Measurements from ENCODE around the gene PGAM2.

The PGAM2 gene

DNA sequence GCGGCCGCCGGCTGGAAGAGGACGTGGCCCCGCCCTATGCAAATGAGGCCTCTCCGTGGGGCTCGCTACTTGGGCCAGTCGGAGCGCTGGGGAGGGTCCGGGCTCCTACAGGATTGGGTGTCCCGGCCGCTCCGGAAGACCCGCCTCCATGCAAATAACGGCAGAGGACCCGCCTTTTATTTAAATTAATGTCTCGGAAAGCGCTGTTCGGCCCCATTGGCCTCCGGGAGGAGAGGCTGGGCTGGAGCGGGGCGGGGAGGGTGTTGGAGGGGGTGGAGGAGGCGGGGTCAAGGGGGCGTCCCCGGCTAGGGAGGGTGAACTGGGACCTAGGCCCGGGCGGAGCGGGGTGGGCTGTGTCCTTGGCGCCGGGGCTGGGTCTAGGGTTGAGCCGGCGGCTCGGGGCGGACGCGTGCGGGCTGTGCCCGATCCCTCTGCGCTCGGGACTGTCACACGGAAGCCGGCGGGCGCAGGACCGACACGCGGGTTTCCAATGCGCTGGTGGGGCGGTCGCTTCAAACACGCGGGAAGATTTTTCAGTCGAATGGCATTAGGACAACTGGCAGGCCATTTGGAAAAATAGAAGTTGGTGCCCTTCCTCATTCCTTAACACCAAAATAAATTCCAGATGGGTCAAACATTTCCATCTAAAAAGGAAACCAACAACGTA lies 17.3 kb upstream of the PGAM2 start:
- DNase-seq = peak; percentile 99

DNA sequence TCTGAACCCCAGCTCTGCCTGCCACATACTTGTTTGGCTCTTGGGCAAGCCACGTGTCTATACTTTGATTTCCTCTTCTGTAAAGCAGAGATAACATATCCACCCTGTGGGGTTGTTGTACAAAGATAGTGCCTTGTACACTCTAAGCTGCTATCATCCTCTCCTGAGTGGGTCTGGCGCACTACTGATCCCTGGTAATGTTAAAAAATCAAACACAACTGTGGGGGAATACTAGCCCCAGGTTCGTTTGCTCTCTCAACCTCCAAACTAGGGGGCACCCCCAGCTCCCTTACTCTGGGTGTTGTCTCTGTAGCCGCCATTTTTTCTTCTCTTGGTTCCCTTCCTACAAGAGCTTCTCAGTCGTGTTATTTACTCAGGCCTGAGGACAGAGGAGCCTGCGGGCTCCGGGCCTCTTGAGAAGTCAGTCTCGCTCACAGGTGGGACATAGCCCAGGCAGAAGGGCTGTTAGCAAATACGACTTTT lies 15.9 kb upstream of the PGAM2 start:
- DNase-seq = no peak

DNA sequence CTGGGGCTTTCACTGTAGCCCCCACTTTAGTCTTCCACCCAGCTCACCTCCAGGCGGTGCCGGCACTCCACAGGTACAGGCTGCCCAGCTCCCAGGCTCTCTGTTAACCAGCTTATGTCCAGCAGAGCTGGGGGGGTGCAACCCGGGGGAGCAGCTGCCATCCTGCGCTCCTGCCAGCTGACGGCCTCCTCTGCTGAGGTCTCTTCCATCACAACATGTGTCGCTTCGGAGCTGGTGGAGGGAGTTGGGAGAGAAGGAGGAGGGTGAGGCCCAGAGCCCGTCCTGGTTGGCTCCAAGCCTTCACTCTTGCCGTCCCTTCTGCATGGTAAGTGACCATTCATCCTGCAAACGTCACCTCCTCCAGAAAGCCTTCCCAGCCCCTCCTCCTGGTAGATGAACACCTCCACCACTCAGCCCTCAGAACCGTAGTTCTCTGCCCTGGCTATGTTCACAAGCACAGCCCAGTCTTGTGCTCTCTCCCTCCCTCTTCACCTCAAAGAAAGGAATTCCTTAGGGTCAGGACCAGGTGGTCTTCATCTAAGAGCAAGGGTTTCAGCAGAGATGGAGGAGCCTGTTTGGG lies 15.4 kb upstream of the PGAM2 start:
- DNase-seq = no peak

DNA sequence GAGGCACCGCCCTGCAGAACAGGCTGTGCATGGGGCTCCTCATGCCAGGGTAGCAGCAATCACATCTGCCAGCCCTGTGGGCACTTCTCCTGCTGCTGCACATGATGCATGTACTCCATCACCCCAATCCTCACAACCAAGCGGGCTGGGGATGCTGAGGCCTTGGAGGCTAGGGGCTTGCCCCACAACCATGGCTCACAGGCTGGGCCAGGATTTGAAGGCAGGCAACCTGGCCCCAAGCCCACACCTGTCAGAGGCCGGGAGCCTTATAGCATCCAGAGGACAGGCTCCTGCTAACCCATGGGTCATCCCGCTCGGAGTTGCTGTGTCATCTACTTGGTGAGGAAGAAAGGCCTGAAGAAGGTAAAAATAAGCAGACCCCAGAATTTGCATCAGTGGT lies 14.8 kb upstream of the PGAM2 start:
- no peak for DNase-seq

DNA sequence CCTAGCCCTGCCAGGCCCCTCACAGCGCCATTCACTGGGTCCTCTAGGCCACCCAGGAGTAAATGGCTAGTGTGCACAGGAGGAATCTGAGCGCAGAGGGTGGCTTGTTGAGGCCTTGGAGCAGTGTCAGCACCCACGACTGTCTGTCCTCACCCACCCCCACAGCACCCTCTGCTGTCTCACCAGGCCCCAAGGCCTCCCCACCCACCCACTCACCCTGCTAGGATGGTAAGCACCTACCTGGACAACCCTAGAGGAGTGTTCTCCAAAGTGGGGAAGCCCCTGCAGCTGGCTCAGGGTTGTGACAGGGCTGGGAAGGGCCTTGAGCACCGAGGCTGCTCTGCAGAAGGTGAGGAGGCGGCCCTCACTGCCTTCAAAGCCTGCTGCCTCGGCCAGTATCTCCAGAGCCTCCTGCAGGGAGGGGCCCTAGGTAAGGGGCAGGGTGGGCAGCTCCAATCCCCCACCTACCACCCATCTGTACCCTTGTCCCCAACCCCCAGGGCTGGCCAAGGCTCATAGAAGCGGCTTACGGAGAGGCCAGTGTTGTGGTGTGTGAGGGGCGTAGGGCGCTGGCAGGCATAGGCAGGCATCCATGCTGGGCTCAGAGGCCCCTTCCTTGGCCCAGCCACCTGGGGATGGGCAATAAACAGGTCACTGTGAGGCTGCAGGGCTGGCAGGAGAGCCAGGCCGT lies 14.1 kb upstream of the PGAM2 start:
- DNase-seq = no peak

DNA sequence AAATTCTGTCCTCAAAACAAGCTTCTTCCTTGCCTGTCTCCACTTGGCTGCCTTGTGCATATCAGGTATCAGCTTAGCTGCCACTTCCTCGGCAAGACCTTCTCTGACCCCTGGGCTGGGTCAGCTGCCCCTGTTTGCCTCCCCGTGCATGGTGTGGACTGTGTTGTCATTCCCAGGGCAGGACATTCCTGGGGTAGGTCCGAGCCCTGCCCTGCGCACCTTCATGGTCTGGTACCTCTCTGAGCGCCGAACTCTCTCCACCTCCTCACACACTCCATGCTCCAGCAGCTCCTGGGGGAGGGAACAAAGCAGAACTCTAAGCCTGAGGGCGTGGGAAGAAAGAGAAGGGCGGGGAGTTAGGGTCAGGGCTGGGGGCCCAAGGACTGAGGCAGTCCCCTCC lies 13.2 kb upstream of the PGAM2 start:
- DNase-seq = no peak

DNA sequence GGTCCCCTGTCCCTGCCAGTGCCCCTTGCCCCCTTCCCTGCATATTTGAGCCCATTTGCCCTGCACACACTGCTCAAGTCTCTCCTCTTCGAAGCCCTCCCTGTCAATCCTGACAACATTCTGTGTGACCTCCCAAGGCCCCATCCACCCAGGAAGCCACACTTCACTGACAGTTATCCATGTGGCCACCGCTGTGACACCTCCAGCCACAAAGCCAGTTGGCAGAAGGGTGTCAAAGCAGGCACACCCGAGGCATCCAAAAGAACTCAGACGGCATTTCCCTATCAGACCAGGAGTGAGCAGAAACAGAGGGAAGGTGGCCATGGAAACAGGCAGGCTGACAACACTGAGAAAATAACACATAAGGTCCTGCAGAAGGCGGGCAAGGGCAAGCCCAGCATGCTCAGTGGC lies 12.3 kb upstream of the PGAM2 start:
- no peak for DNase-seq

DNA sequence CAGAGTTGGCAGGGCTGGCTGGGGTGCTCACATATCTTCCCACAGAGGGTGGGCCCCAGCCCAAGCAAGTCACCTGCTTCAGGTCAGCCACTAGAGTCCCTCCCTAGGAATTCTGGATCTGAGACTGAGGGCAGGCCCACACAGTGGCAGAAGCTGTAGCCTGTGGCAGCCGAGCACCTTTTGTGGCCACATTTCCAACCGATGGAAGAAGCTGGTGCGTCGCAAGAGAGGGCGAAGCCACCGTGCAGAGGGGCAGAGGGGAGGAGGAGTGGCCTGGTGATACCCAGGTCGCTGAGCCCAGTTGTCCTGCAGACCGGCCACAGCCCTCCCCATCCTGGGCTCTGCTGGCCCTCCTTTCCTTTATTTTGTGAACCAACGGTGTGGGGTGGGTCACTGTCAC lies 11.7 kb upstream of the PGAM2 start:
- no peak for DNase-seq

DNA sequence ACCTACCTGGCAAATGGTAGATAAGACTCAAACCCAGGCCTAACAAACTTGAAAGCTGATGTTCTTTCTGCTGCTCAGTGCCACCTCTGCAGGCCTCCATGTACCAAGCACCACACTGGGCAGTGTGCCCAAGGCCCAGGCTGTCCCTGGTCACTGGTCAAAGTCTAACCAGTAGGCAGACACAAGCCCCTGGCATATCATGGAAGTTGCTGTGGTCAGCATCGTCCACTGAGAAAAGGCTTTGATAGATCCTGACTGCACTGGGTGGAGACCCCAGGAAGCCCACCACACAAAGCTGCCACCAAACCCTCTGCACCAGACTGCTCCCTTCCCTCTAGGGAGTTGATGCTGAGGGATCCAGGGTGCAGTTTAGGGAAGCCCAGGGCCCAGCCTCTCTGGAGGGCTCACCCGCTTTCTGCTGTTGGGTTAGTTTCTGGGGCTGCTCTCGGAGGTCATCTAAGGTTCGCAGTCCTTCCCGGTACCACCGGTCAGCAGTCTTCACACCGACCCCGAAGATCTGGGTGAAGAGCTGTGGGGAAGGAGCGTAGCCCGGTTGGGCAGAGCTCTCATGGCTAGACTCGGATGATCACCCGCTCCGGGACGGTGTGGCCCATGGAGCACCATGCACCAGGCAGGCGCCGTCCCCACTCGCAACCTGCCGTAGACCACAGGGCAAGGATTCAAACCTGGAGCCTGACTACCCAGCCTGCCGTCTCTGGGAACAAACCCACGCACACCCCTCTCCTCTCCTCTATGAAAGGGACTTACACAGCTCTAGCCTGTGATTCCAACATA lies 10.9 kb upstream of the PGAM2 start:
- no peak for DNase-seq

DNA sequence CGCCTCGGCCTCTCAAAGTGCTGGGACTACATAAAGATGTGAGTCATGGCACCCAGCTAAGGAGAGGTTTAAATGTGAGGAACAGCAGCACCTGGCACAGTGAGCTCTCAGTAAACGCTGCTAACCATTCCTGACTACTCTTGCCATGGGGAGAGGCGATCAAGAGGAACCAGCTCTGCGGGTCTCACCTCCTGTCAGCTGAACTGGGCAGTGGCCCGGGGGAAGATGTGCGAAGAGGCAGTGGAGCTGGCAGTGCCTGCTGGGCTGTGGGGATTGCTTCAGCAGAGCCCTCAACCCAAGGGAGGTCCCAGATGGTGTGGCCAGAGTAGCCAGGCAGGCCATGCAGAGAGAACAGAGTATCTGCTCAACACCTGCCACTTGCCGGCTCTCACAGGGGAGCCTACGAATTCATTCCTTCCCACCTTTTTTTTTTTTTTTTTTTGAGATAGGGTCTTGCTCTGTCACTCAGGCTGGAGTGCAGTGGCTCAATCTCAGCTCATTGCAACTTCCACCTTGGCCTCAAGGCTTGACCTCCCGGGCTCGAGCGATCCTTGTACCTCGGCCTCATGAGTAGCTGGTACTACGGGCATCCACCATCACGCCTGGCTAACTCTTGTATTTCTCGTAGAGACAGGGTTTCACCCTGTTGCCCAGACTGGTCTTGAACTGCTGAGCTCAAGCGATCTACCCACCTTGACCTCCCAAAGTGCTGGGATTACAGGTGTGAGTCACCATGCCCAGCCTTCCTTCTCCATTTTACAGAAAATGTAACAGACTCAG lies 10.1 kb upstream of the PGAM2 start:
- no peak for DNase-seq

DNA sequence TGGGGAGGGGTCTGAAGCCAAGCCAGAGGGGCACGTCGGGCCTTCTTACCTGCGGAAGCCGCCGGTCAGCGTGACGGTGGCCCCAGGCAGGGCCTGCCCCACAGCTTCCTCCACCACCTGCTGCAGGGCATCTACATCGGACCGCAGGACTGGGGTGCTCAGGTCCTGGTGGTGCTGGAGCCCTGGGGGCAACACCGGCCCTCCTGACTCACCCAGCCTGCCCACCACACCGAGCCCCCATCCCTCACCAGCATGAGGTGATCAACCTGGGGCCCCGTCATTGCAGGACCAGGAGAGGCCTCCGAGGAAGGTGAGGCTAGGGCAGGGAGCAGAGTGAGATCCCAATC lies 9.0 kb upstream of the PGAM2 start:
- DNase-seq = no peak

DNA sequence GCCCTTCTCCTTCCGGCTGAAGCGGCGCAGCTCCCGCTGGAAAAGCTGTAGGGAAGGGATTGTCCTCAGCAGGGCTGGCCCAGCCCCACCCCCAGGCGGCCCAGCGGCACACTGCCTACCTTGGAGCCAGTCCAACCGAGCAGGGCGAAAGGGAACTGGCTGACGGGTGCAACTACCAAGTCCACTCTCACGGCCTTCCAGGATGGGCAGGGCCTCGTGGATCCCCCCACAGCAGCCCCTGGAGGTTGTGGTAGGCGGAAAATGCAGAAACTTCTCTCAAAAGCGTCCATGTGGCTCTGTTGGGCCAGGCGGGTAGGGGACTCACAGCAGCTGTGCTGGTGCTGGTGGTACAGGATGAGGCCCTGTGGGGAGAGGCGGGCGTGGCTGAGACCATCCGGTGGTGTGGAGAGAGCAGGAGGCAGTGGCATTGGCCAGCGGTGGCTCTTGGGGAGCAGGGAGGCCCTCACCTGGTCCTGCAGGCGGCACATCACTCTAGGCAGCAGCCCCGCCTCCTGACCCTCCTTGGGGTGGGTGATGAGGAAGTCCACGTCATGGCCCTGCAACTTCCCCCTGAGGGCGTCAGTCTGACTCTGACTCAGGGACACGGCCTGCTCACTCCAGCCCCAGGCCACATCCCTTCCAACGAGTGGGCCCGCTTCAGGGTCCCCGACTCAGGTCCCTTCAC lies 8.4 kb upstream of the PGAM2 start:
- DNase-seq = peak; percentile 81

DNA sequence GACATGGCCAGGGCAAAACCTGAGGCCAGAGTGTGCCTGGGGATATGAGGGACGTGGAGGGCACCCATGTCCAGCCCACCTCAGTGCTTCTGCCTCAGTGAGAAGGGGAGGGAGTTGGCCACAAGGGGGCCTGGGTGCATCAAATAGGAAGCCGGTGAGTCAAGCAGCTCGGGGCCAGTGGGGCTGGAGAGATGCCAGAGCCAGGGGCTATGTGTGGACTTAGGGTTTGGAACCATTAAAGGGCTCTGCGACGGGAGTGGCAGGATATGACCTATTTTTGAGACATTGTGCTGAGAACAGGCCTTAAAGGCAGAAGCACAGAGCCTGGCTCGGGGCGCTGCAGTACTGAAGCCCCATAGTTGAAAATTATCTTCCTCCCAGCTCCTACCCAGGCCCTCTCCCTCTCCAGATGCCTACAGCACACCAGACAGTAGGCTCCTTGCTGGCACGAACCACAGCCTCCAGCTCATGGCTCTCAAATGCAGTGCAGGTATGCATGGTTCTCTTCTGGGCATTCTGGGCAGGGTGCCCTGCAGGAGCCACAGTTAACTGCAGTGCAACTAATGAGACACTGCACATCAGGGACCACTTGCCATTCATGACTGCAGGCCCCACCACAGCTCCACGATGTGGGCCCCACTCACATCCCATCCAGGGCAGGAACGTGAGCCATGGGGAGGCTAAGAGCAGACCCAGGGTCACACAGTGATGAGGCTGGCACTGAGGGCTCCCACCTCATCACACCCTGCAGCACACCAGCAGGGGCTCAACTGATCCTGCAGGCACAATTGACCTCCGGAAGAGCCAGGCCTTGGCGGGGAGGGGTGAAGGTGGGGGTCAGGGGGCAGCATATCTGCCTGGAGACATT lies 7.2 kb upstream of the PGAM2 start:
- peak; percentile 34 for DNase-seq

DNA sequence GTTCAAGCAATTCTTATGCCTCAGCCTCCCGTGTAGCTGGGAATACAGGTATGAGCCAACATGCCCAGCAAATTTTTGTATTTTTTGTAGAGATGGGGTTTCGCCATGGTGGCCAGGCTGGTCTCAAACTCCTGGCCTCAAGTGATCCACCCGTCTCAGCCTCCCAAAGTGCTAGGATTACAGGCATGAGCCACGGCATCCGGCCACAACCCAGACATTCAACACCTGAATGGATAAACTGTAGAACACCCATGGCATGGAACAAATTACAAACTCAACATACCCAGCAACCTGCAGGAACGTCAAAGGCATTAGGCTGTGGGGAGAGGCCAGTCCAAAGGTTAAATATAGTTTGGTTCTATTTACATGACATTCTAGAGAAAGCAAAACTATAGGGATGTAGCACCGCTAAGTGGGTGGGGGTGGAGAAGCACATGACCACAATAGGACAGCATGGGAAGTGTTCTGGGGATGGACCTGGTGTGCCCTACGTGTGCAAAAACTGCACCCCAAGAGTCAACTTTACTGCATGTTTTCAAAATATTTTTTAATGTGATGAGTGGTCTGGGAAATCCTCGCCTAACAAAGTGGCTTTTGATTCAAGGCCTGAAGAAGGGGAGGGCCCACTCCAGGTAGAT lies 6.5 kb upstream of the PGAM2 start:
- no peak for DNase-seq

DNA sequence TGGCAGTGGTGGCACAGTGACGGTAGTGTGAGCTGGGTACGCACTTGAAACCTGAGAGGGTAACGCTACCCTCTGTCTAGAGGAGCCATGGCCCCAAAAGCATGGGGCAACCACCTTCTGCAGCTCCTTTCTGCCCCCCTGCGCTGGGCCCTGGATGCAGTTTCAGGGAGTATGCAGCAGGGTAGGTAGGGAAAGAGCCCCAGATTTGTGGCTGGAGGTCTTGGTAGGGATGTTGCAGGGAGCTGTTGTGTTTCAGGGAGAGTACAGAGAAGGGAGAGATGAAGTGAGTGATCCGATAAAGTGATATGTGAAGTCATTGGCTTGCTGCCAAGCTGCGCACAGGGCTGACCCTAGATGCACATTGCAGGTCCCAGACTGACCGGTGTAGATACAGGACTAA lies 2.7 kb upstream of the PGAM2 start:
- no peak for DNase-seq

DNA sequence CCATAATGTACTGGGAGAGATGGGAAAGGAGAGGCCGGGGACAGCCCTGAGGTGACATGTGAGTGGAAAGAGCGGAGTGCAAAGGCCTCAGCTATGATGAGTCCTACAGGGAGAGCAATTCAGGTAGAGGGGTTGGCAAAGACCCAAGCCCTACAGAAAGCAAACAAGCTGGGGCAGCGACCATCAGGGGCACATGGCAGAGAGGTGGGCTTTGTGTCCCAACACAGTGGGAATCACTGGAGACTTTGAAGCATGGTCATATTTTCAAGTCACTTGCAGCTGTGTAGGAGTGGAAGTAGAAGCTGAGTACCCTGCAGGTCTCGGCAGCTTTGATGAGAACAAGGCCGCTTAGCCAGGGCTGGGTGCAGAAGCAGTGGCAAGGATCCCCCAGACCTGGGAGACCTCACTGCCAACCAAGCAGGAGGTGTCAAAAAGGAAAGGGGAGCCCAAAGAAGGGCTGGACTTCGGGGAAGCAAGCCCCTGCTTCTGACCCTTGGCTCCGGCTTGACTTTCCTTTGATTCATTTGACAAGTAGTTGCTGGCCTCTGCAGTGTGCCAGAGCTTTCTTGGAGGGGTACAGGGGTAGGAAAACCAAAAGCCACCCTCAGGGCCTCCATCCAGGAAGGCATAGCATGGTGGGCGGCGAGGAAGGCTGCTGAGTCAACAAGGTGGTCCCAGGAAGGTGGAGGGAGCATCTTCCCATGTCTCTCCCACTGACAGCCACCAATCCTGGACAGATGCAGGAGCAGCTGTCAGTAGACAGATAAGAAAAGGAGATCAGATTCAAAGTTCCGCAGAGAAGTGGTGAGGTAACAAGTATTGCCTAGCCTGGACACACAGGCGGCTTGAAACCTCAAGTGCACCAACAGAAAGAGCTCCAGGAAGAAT lies 1.9 kb upstream of the PGAM2 start:
- DNase-seq = no peak

DNA sequence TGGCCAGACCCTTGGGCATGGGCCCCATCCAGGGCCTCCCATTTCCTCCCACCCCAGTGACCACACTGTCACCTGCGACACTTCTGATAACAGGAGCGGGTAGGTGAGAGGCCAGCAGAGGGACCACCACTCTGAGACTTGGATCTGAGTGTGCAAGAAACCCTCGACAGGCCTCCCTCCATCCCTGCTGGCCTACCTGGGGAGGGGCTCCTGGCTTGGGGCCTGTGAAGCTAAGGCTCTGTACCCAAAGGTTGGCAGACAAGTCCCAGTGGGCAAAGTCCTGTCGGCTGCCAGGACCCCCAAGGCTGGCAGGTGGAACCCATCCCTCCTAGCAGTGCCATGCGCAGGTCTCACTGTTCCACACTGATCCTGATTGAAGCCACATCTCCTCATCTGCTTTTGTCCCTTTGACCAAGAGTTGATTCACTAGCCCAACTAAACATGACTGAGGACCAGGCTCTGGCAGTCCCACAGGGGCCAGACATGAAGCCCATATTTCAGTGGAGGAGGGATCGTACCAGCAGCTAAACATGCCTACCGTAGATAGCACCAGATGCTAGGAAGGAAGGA lies 1.2 kb upstream of the PGAM2 start:
- DNase-seq = no peak

DNA sequence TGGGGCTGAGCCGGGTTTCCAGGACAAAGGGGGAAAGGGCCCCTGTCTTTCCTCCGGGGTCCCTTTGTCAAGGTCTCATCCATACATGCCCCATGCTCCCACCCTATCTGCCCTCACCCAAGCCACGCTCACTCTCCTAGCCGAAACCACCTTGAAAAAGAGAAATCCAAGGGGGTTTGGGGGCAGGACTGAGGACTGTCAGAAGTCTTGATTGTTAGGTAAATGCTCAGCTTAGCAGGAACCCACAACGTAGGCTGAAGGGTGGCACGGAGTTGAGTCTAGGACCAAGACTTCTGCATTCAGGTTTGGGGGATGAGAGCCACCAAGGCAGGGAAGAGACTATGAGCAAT lies 719 bp upstream of the PGAM2 start:
- no peak for DNase-seq

DNA sequence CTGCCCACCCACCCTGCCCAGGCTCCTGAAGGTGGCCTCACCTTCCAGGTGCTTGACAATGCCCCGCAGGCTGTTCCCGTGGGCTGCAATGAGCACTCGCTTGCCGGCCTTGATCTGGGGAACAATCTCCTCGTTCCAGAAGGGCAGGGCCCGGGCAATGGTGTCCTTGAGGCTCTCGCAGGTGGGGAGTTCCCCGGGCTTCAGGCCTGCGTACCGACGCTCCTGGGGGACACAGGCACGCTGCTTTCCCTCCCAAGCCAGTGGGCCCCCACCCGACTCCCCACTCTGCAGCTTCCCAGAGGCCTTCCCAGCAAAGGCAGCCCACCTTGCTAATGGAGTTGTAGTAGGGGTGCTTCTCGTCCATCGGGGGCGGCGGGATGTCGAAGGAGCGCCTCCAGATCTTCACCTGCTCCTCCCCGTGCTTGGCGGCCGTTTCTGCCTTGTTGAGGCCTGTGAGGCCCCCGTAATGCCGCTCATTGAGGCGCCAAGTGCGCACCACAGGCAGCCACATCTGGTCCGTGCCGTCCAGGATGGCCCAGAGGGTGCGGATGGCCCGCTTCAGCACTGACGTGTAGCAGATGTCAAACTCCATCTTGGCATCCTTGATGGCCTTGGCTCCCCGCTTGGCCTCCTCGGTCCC lies 456 bp downstream of the PGAM2 start:
- no peak for DNase-seq

Measured in midbrain (tissue), 1 donor.